Pancreas (tissue), 10 donors: ENCODE measurements around the gene ZKSCAN2. TPM values are rescaled to one million over a fixed set of nuclear protein-coding genes. Genes with fewer than 3 reads are reported as not detected.
A peak's percentile ranks its signal among the peaks of the same experiment; 100 is the strongest.

Experiments
- ATAC-seq, 4 donors: fragments of 200-7000 bp; cut with Tn5 transposase; one replicate each; pipeline versions ENCODE4 v1.8.0 to v1.9.1; 2020; ENCODE audit warnings: mild to moderate bottlenecking in 4 of 4, moderate library complexity in 4 of 4
- DNase-seq, 6 donors: peaks; one replicate each; pipeline ENCODE4 v3.0.0-alpha.2; 2020
- FAIRE-seq: peaks from 2 replicates; lab custom pipeline; 2012; peaks lifted over from hg19 to GRCh38; lab: Jason Lieb, UNC
- H3K27ac ChIP-seq, 4 donors: fragments of 200-600 bp; sonication (generic); 1 replicate in 3 of 4; 2 replicates in 1 of 4; pipeline versions ENCODE4 v1.5.0 to v1.8.0; 2020
- H3K27me3 ChIP-seq, 4 donors: fragments of 200-600 bp; one replicate each; pipeline ENCODE4 v1.8.0; 2021
- H3K36me3 ChIP-seq, 3 donors: fragments of 200-600 bp; sonication (generic) in 1 of 3; one replicate each; pipeline versions ENCODE4 v1.5.0 to v1.8.0; 2020 to 2021
- H3K4me1 ChIP-seq, 3 donors: fragments of 200-600 bp; one replicate each; pipeline ENCODE4 v1.8.0; 2021
- H3K4me3 ChIP-seq, 4 donors: fragments of 200-600 bp; sonication (generic) in 2 of 4; one replicate each; pipeline versions ENCODE4 v1.5.0 to v1.8.0; 2020 to 2021
- H3K9me3 ChIP-seq, 4 donors: fragments of 200-600 bp; one replicate each; pipeline ENCODE4 v1.8.0; 2021
- CTCF ChIP-seq, 4 donors: fragments of 200-600 bp; sonication (generic) in 3 of 4; IDR thresholded peaks; one replicate each; pipeline versions ENCODE4 v1.5.0 to v1.8.0; 2021; ENCODE audit warnings: antibody characterized with exemption in 4 of 4
- WGBS, 2 donors: extraction: QIAGEN DNeasy Blood & Tissue Kit; methylation state at CpG; one replicate each; pipeline ENCODE4 v1.1.7; 2013; 5-methylcytosine and 5-hydroxymethylcytosine counted together
- intact Hi-C, 3 donors: fragments of 100-400 bp; cut with DNase I; formaldehyde crosslinking; loops; one replicate each; pipeline versions ENCODE4 v1.11.1 to v1.14.2; 2022
- polyA plus RNA-seq, 2 donors: library from polyadenylated mRNA; stranded (reverse); fragments of 200-250 nt; gene quantifications; one replicate each; pipeline ENCODE4 v1.2.3, GENCODE V29; 2013
- total RNA-seq, 6 donors: library from RNA; stranded (reverse); fragmentation: NEBNext Ultra II Directional in 4 of 6; extraction: Animal tissue kit (Norgen Biotek cat#: 25700) in 4 of 6; gene quantifications; one replicate each; pipeline versions ENCODE4 v1.2.1 to v1.2.4, GENCODE V29; 2021 to 2023
- donor health status: healthy with polysubstance abuse.
- donor health status: DM: no; HTN: no; CAD: no; lungs with moderate emphysema.
- donor health status: DM: no; HTN: no; CAD: no.
- donor health status: control.
- donor health status: control.
- donor health status: Bipolar disorder and iron deficiency.
- donor health status: DM: yes; HTN: yes; CAD: no.
- donor health status: DM: no; HTN: no; CAD: no.
- donor health status: DM: no; HTN: no; CAD: no.
- donor health status: DM: yes; HTN: yes; CAD: no.

The ZKSCAN2 gene
- total and polyA plus RNA-seq, 8 donors: 0.80 to 2.6 (median 1.9) TPM

GRCh38 chr16:25269879-25270278, 12.2 kb upstream of the ZKSCAN2 start:
- Histone ChIP-seq H3K36me3 (no peaks in the 10 kb centered on the region), H3K4me3 (no peak overlapping the region), H3K9me3 (no peaks in the 10 kb centered on the region), H3K27ac (no peak overlapping the region), H3K4me1 (no peaks in the 10 kb centered on the region), H3K27me3 (no peaks in the 10 kb centered on the region)
- no peak for TF ChIP-seq CTCF (IDR thresholded peaks at IDR 0.05)
- FAIRE-seq (no peak), ATAC-seq (no peak), DNase-seq (no peak)
- intact Hi-C loops: no loop called here
- WGBS, 2 donors: 88 to 98% methylated on average over 1 of the region's 1 CpG

GRCh38 chr16:25265968-25266367, 8.3 kb upstream of the ZKSCAN2 start:
- Histone ChIP-seq H3K27ac (no peak overlapping the region), H3K36me3 (no peaks in the 10 kb centered on the region), H3K9me3 (no peaks in the 10 kb centered on the region), H3K4me3 (no peak overlapping the region), H3K27me3 (no peaks in the 10 kb centered on the region), H3K4me1 (no peaks in the 10 kb centered on the region)
- DNase-seq (no peak), FAIRE-seq (no peak), ATAC-seq (no peak)
- intact Hi-C loops: no loop called here
- no peak for TF ChIP-seq CTCF (IDR thresholded peaks at IDR 0.05)
- WGBS, 2 donors: 97 to 100% methylated on average over 2 of the region's 2 CpGs

- ATAC-seq (peak in 1 of 4 donors; percentile 57), FAIRE-seq (no peak), DNase-seq (peak in 1 of 6 donors; percentile 20)
- no peaks in the 10 kb centered on the region for H3K9me3 ChIP-seq
- no peak overlapping the region for H3K4me3 ChIP-seq
- 85% methylated on average over 2 of the region's 2 CpGs for WGBS, 2 donors
- no peak for TF ChIP-seq CTCF (IDR thresholded peaks at IDR 0.05)
- H3K36me3 ChIP-seq: no peaks in the 10 kb centered on the region
- no peaks in the 10 kb centered on the region for H3K4me1 ChIP-seq
- H3K27me3 ChIP-seq: no peaks in the 10 kb centered on the region
- H3K27ac ChIP-seq: no peak overlapping the region
- intact Hi-C loops: no loop called here
These were observed 7.0 kb upstream of the ZKSCAN2 start for GRCh38 chr16:25264597-25264996.

- no peak for TF ChIP-seq CTCF (IDR thresholded peaks at IDR 0.05)
- Histone ChIP-seq H3K27me3 (no peaks in the 10 kb centered on the region), H3K36me3 (no peaks in the 10 kb centered on the region), H3K4me3 (no peak overlapping the region), H3K27ac (no peak overlapping the region), H3K9me3 (no peaks in the 10 kb centered on the region), H3K4me1 (peaks cover 0 to 22% (median 14%) of the 10 kb centered on the region in 3 donors)
- DNase-seq (no peak), FAIRE-seq (no peak), ATAC-seq (no peak)
- intact Hi-C loops: no loop called here
- 79 to 95% methylated on average over 5 of the region's 5 CpGs for WGBS, 2 donors
These were observed 2.8 kb upstream of the ZKSCAN2 start for GRCh38 chr16:25260416-25260815.

GRCh38 chr16:25258861-25259179, 1.2 kb upstream of the ZKSCAN2 start:
- Histone ChIP-seq H3K27me3 (no peaks in the 10 kb centered on the region), H3K36me3 (no peaks in the 10 kb centered on the region), H3K4me3 (peak overlapping the region in 3 of 4 donors; percentile 74 to 80 (median 77)), H3K4me1 (peaks cover 0 to 24% (median 14%) of the 10 kb centered on the region in 3 donors), H3K9me3 (no peaks in the 10 kb centered on the region), H3K27ac (no peak overlapping the region)
- no peak for ATAC-seq
- DNase-seq: no peak
- FAIRE-seq: no peak
- no peak for TF ChIP-seq CTCF (IDR thresholded peaks at IDR 0.05)
- intact Hi-C loops: no loop called here
- WGBS, 2 donors: 35 to 40% methylated on average over 4 of the region's 4 CpGs
